Stimulated activated CD4-positive, alpha-beta T cell treated with anti-CD3 and anti-CD28 coated beads, Interleukin-1b, Interleukin-23, amount 100 ng/mL, for 1 hour (primary cell): Measurements from ENCODE around the gene ZNF746.

Experiments
- DNase-seq, 2 donors: peaks; one replicate each; pipeline ENCODE4 v3.0.0-alpha.2; 2020; ENCODE audit warnings: low read depth in 2 of 2

The ZNF746 gene

GRCh38 chr7:149490083-149490760 lies 7.4 kb downstream of the ZNF746 start:
- no peak for DNase-seq

GRCh38 chr7:149489391-149490024 lies 8.1 kb downstream of the ZNF746 start:
- DNase-seq: no peak

- no peak for DNase-seq
These were observed 18.0 kb downstream of the ZNF746 start for GRCh38 chr7:149479568-149479967.

GRCh38 chr7:149478754-149479153 lies 18.9 kb downstream of the ZNF746 start:
- DNase-seq: no peak

GRCh38 chr7:149477494-149478443 lies 19.8 kb downstream of the ZNF746 start:
- no peak for DNase-seq

GRCh38 chr7:149476791-149477190 lies 20.8 kb downstream of the ZNF746 start:
- DNase-seq: no peak

GRCh38 chr7:149475121-149476045 lies 22.2 kb downstream of the ZNF746 start:
- no peak for DNase-seq

- no peak for DNase-seq
These were observed 23.1 kb downstream of the ZNF746 start for GRCh38 chr7:149474309-149475120.

GRCh38 chr7:149473251-149473650 lies 24.4 kb downstream of the ZNF746 start:
- no peak for DNase-seq

- no peak for DNase-seq
These were observed 26.2 kb downstream of the ZNF746 start for GRCh38 chr7:149471289-149471953.

- DNase-seq: no peak
These were observed 27.8 kb downstream of the ZNF746 start for GRCh38 chr7:149469806-149470205.

- DNase-seq: no peak
These were observed 29.4 kb downstream of the ZNF746 start for GRCh38 chr7:149468208-149468607.

- no peak for DNase-seq
These were observed 30.2 kb downstream of the ZNF746 start for GRCh38 chr7:149467321-149467859.

- DNase-seq: no peak
These were observed 31.2 kb downstream of the ZNF746 start for GRCh38 chr7:149466364-149466763.

- DNase-seq: no peak
These were observed 34.0 kb downstream of the ZNF746 start for GRCh38 chr7:149463500-149464161.

GRCh38 chr7:149462101-149462520 lies 35.5 kb downstream of the ZNF746 start:
- no peak for DNase-seq

- DNase-seq: peak; percentile 53 to 67
These were observed 36.9 kb downstream of the ZNF746 start, which contains the start of gene ZNF777 for GRCh38 chr7:149460493-149461277. Gene ZNF777 (minus strand): TSS chr7:149461062. CDS start chr7:149456022, 5,040 bp downstream.
